Progenitor cell of endocrine pancreas (in vitro differentiated cells): ENCODE measurements around the gene FOXB1. TPM values are rescaled to one million over a fixed set of nuclear protein-coding genes. Genes with fewer than 3 reads are reported as not detected.

Experiments used
- DNase-seq: peaks from one replicate; pipeline ENCODE4 v3.0.0; 2021; ENCODE audit warnings: low spot score; ENCODE audit not compliant: unreplicated experiment
- H3K27ac Mint-ChIP-seq: 2 replicates; pipeline ENCODE4 v1.8.0; 2021; ENCODE audit warnings: mild to moderate bottlenecking, moderate library complexity, mixed read lengths
- H3K27me3 Mint-ChIP-seq: 2 replicates; pipeline ENCODE4 v1.8.0; 2021; ENCODE audit warnings: mixed read lengths
- H3K36me3 Mint-ChIP-seq: 2 replicates; pipeline ENCODE4 v1.8.0; 2022; ENCODE audit warnings: mixed read lengths; ENCODE audit not compliant: insufficient read depth
- H3K4me1 Mint-ChIP-seq: 2 replicates; pipeline ENCODE4 v1.8.0; 2021; ENCODE audit warnings: low read depth, mixed read lengths
- H3K4me3 Mint-ChIP-seq: 2 replicates; pipeline ENCODE4 v1.8.0; 2021; ENCODE audit warnings: low read depth, mild to moderate bottlenecking, moderate library complexity, mixed read lengths
- H3K9me3 Mint-ChIP-seq: 2 replicates; pipeline ENCODE4 v1.8.0; 2021; ENCODE audit warnings: low read depth, mixed read lengths
- total RNA-seq: library from RNA; stranded (reverse); gene quantifications from 2 replicates; pipeline ENCODE4 v1.2.1, GENCODE V29; 2021
- TF ChIP-seq, protein P1 (sequence below): fragments of 200-600 bp; sonication (generic); IDR thresholded peaks from one replicate; pipeline ENCODE4 v1.5.0; 2021; ENCODE audit warnings: antibody characterized with exemption, mild to moderate bottlenecking; ENCODE audit not compliant: unreplicated experiment

The FOXB1 gene
- total RNA-seq, 1 donor from 2014 or later = not detected

GRCh38 chr15:59991834-59992233, 12.3 kb upstream of the FOXB1 start:
- H3K27ac Mint-ChIP-seq = no peak overlapping the region
- H3K9me3 Mint-ChIP-seq = no peaks in the 10 kb centered on the region
- no peaks in the 10 kb centered on the region for H3K36me3 Mint-ChIP-seq
- H3K4me1 Mint-ChIP-seq = peaks cover 19% of the 10 kb centered on the region
- H3K4me3 Mint-ChIP-seq = no peak overlapping the region
- DNase-seq = no peak
- H3K27me3 Mint-ChIP-seq = peaks cover 90% of the 10 kb centered on the region
- TF ChIP-seq, protein P1, sequence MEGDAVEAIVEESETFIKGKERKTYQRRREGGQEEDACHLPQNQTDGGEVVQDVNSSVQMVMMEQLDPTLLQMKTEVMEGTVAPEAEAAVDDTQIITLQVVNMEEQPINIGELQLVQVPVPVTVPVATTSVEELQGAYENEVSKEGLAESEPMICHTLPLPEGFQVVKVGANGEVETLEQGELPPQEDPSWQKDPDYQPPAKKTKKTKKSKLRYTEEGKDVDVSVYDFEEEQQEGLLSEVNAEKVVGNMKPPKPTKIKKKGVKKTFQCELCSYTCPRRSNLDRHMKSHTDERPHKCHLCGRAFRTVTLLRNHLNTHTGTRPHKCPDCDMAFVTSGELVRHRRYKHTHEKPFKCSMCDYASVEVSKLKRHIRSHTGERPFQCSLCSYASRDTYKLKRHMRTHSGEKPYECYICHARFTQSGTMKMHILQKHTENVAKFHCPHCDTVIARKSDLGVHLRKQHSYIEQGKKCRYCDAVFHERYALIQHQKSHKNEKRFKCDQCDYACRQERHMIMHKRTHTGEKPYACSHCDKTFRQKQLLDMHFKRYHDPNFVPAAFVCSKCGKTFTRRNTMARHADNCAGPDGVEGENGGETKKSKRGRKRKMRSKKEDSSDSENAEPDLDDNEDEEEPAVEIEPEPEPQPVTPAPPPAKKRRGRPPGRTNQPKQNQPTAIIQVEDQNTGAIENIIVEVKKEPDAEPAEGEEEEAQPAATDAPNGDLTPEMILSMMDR = no peak

DNA sequence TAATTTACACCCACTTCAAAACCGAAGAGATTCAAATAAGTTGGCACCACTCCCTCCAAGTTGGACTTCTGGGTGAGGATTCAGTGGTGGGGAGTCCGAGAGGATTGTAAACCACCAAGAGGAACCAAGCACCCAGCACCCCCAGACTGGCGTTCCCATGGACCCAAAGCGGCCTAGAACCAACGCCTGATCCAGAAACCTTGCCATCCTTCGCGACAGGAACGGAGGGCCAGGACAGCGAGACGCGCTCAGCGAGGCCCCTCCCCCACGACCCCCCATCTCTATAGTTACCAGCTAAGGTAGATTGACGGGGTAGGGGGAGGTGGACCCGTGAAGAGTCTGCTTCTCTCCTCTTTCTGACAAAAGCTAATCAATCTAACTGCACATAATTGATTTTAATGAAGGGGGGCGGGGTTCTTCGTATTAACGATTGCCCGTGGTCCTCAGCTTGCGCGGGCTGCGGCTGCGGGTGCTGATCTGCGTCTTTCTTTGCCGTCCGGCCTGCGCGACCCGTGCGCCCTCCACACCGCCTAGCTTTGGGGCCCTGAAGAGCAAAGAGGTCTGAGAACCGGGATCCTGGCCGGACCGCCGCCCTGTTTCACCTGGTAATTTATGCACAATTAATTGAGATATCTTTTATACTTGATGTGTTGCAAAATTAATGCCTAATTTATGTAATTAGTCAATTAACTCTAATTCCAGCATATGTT, 10.9 kb upstream of the FOXB1 start:
- peaks cover 92% of the 10 kb centered on the region for H3K27me3 Mint-ChIP-seq
- no peaks in the 10 kb centered on the region for H3K9me3 Mint-ChIP-seq
- H3K27ac Mint-ChIP-seq = no peak overlapping the region
- peaks cover 22% of the 10 kb centered on the region for H3K4me1 Mint-ChIP-seq
- DNase-seq = no peak
- H3K36me3 Mint-ChIP-seq = no peaks in the 10 kb centered on the region
- TF ChIP-seq, protein P1 = no peak
- H3K4me3 Mint-ChIP-seq = no peak overlapping the region

DNA sequence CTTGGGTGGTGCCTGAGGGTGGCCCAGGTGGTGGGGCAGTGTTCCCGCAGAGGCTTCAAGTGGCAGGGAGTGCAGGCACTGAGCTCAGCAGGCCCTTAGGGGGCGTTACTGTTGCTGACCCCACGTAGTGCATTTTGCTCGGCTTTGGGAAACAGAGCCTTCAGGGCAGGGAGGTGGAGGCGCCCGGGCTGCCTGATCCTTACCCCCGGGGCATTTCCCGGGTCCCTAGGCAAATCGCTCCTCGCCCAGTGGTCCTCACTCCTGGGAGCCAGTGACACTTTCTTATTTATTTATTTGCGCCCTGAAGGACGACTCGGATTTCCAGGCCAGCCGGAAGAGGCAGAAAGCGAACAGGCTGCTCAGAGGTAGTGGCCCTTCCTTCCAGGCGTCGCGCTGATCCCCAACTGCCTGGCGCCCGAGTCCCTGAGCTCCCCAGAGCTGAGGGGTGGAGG, 10.1 kb upstream of the FOXB1 start:
- H3K36me3 Mint-ChIP-seq = no peaks in the 10 kb centered on the region
- DNase-seq = peak; percentile 29
- no peak overlapping the region for H3K27ac Mint-ChIP-seq
- no peak overlapping the region for H3K4me3 Mint-ChIP-seq
- peaks cover 26% of the 10 kb centered on the region for H3K4me1 Mint-ChIP-seq
- no peaks in the 10 kb centered on the region for H3K9me3 Mint-ChIP-seq
- H3K27me3 Mint-ChIP-seq = peaks cover 96% of the 10 kb centered on the region
- TF ChIP-seq, protein P1 = peak; percentile 61

- Mint-ChIP-seq H3K4me1 (peaks cover 28% of the 10 kb centered on the region), H3K9me3 (no peaks in the 10 kb centered on the region), H3K36me3 (no peaks in the 10 kb centered on the region), H3K27me3 (peaks cover 99% of the 10 kb centered on the region), H3K27ac (no peak overlapping the region), H3K4me3 (no peak overlapping the region)
- no peak for DNase-seq
- TF ChIP-seq, protein P1 = no peak
Observed at GRCh38 chr15:59994526-59994887, 9.6 kb upstream of the FOXB1 start.

GRCh38 chr15:59994888-59995557, 9.1 kb upstream of the FOXB1 start:
- Mint-ChIP-seq H3K4me1 (peaks cover 29% of the 10 kb centered on the region), H3K27me3 (peaks cover 100% of the 10 kb centered on the region)
- DNase-seq = no peak

More at GRCh38 chr15:59994888-59995557, 9.1 kb upstream of the FOXB1 start:
- no peaks in the 10 kb centered on the region for H3K9me3 Mint-ChIP-seq
- no peak overlapping the region for H3K4me3 Mint-ChIP-seq
- H3K36me3 Mint-ChIP-seq = no peaks in the 10 kb centered on the region
- TF ChIP-seq, protein P1 = no peak
- peak overlapping the region; percentile 56 for H3K27ac Mint-ChIP-seq
